ENCODE measurements around the gene TEK. TPM values are rescaled to one million over a fixed set of nuclear protein-coding genes. Genes with fewer than 3 reads are reported as not detected.

TEK gene
- total RNA-seq (2022; extraction: Qiagen RNA extraction; ENCODE audit: low read depth) = 0.03 to 0.12 TPM (median 0.06 TPM) in 5 replicates

GRCh38 chr9:27108981-27109541 is at the start of gene TEK:
Gene TEK, plus strand, starts transcription at chr9:27109225. Its CDS starts 366 bp downstream, at chr9:27109591.

Other genes starting within 250 kb of the TEK start
- 18.4 to 22.3 TPM (median 22.0 TPM) in 5 replicates for gene CAAP1, start 216.4 kb upstream of the TEK start, total RNA-seq (2022; extraction: Qiagen RNA extraction; ENCODE audit: low read depth)
- gene PLAA, start 162.0 kb upstream of the TEK start, total RNA-seq (2022; extraction: Qiagen RNA extraction; ENCODE audit: low read depth) = 29.2 to 42.8 TPM (median 32.7 TPM) in 5 replicates
- 7.7 to 16.0 TPM (median 13.7 TPM) in 5 replicates for gene IFT74, start 152.8 kb upstream of the TEK start, total RNA-seq (2022; extraction: Qiagen RNA extraction; ENCODE audit: low read depth)
- not detected in 5 replicates for gene LRRC19, start 103.6 kb upstream of the TEK start, total RNA-seq (2022; extraction: Qiagen RNA extraction; ENCODE audit: low read depth)
- gene EQTN, start 187.9 kb downstream of the TEK start, total RNA-seq (2022; extraction: Qiagen RNA extraction; ENCODE audit: low read depth) = not detected in 5 replicates

Measured in A549 treated with RU486 at 1 μM for 4 hours (cell line).